ENCODE data around the gene TXNRD3. TPM values are rescaled to one million over a fixed set of nuclear protein-coding genes. Genes with fewer than 3 reads are reported as not detected.

TXNRD3 gene
- total RNA-seq, 4 donors from 2014 or later, result 10.9 to 19.2 (median 13.4) TPM

DNA sequence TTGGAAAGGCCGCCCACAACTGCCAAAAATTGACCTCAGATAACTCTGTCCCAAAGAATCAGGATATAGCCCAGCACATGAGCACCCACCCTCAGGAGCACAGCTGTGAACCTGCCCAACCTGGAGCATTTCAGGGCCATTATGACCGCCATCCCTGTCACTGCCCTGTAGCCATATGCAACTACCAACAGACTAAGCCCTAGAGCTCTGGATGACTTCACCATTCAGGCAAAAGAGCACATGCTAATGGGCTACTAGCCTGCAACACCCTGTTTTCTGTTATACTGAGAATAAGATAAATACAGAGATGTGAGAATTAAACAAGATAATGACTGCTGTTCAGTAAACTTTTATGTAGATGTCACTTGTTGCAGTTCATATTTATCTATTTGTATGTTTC is 45.0 kb downstream of the TXNRD3 start:
- TF ChIP-seq, protein P1, sequence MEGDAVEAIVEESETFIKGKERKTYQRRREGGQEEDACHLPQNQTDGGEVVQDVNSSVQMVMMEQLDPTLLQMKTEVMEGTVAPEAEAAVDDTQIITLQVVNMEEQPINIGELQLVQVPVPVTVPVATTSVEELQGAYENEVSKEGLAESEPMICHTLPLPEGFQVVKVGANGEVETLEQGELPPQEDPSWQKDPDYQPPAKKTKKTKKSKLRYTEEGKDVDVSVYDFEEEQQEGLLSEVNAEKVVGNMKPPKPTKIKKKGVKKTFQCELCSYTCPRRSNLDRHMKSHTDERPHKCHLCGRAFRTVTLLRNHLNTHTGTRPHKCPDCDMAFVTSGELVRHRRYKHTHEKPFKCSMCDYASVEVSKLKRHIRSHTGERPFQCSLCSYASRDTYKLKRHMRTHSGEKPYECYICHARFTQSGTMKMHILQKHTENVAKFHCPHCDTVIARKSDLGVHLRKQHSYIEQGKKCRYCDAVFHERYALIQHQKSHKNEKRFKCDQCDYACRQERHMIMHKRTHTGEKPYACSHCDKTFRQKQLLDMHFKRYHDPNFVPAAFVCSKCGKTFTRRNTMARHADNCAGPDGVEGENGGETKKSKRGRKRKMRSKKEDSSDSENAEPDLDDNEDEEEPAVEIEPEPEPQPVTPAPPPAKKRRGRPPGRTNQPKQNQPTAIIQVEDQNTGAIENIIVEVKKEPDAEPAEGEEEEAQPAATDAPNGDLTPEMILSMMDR (IDR thresholded peaks at IDR 0.05; ENCODE audit: low read depth), result no peak

- TF ChIP-seq, protein P1 (IDR thresholded peaks at IDR 0.05; ENCODE audit: low read depth), result no peak
Observed at GRCh38 chr3:126607214-126607908, 47.6 kb downstream of the TXNRD3 start.

DNA sequence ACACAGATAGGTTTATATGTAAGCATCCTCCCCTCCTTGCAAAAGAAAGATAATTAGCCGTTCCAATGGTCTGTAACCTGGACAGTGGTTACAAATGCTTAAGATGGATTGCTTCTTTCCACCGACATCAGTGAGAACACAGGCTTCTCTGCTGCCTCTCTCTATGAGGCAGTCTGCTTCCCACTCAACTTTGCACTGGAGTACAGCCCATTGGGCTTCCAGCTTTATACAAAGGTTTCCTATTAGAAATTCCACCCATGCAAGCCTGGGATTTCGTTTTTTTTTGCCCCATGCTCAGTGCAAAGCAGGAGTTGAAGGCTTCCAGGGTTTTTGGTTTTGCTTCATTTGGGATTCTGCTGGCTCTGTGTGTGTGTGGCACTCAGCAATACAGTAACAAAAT is 48.9 kb downstream of the TXNRD3 start:
- TF ChIP-seq, protein P1 (IDR thresholded peaks at IDR 0.05; ENCODE audit: low read depth), result no peak

- TF ChIP-seq, protein P1 (IDR thresholded peaks at IDR 0.05; ENCODE audit: low read depth), result no peak
Observed at GRCh38 chr3:126604691-126605090, 50.2 kb downstream of the TXNRD3 start.

DNA sequence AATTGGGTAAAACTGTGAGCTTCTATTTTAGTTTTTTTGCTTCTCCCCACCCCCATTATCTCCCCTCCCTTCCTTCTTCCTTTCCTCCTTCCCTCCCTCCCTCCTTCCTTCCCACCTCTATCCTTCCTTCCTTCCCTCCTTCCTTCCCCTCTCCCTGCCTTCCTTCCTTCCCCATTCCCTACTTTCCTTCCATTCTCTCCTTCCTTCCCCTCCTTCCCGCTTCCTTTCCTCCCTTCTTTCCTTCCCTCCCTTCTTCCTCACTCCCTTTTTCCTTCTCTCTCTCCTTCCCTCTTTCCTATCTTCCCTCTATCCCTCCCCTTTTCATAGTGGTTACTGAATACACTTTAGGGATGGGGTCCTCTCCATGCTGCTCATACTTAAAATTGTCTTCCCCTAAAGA is 55.8 kb downstream of the TXNRD3 start:
- TF ChIP-seq, protein P1 (IDR thresholded peaks at IDR 0.05; ENCODE audit: low read depth), result no peak

DNA sequence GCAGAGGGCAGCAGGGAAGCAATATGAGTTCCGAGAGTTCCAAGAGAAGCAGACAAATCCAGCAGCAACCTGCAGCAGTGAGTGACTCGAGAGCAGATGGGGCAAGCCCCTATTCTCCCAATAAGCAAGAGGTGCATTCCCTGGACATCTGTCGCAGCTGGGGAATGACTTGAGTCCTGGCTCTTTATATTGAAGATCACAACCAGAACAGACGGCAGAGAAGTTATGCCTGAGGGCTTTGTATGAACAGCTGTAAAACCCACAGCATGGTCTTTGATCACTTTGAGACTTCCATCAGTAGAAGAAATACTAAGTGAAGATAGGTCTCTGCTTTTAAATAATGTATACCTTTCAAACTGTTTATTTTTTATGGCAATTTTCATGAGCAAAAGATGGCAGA is 72.6 kb downstream of the TXNRD3 start:
- TF ChIP-seq, protein P1 (IDR thresholded peaks at IDR 0.05; ENCODE audit: low read depth), result no peak

DNA sequence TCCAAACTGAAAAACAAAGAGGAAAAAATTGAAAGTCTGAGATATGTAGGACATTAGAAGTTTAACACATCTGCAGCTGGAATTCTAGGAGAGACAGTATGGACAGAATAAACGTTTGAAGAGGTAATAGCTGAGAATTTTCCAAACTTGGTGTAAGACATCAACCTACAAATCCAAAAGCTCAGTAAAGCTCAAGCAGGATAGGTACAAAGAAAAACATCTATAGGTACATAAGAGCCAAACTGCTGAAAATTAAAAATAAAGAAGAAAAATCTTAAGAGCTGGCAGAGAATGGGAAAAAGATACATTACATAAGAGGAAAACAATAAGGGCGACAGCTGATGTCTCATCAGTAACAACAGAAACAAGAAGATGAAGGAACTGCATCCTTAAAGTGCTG is 73.4 kb downstream of the TXNRD3 start:
- TF ChIP-seq, protein P1 (IDR thresholded peaks at IDR 0.05; ENCODE audit: low read depth), result no peak
